HepG2 (cell line): ENCODE data around the gene MOXD1. TPM values are rescaled to one million over a fixed set of nuclear protein-coding genes. Genes with fewer than 3 reads are reported as not detected.

Source experiments
- ATAC-seq: fragments of 200-7000 bp; cut with Tn5 transposase; 3 replicates; pipeline ENCODE4 v1.9.1; 2020; ENCODE audit warnings: mild to moderate bottlenecking, moderate library complexity
- BruUV-seq: library from RNA; stranded (reverse); fragments of 400-500 nt; replicated peaks from 2 replicates; lab custom pipeline; 2021; lab: Mats Ljungman, UMichigan
- CTCF ChIA-PET: fragments of 300-600 bp; formaldehyde crosslinking; extraction: SDS; loops from one replicate; lab custom pipeline; 2021; ENCODE audit warnings: low total read pairs, inconsistent platforms, low intra/inter-chr PET ratio; lab: Yijun Ruan, JAX
- POLR2A ChIA-PET: fragments of 350-600 bp; sonication (Branson Sonifier 250); formaldehyde crosslinking; loops from one replicate; lab custom pipeline; 2020; ENCODE audit warnings: antibody characterized with exemption, inconsistent platforms; lab: Yijun Ruan, JAX
- DNase-seq: peaks from one replicate; pipeline ENCODE4 v3.0.0-alpha.2; 2015; ENCODE audit warnings: low spot score
- FAIRE-seq: peaks from 3 replicates; lab custom pipeline; 2011; peaks lifted over from hg19 to GRCh38; lab: Jason Lieb, UNC
- H2AFZ ChIP-seq: one replicate; pipeline ENCODE4 v1.6.1; 2011; ENCODE audit warnings: low read length, inconsistent platforms
- H3K27ac ChIP-seq: fragments of 300-600 bp; 3 replicates; pipeline ENCODE4 v1.8.0; 2011; ENCODE audit warnings: mixed run types, mild to moderate bottlenecking, mixed read lengths, low read length, inconsistent platforms; ENCODE audit not compliant: insufficient read depth; ENCODE audit errors: extremely low read length
- H3K27me3 ChIP-seq, 2 experiments: fragments of 200-600 bp in 1 of 2; 2 replicates in 1 of 2; 3 replicates in 1 of 2; pipeline versions ENCODE4 v1.6.0 to v1.8.0; 2011; ENCODE audit warnings: low read length in 2 of 2, mild to moderate bottlenecking in 2 of 2, moderate library complexity in 2 of 2, inconsistent platforms in 1 of 2; ENCODE audit not compliant: insufficient read depth in 2 of 2, control insufficient read depth in 1 of 2
- H3K36me3 ChIP-seq, 2 experiments: fragments of 200-600 bp in 1 of 2; replicated peaks in 1 of 2; 2 replicates in 1 of 2; 3 replicates in 1 of 2; pipeline versions ENCODE4 v1.5.1 to v1.8.0; 2011; ENCODE audit warnings: low read length in 2 of 2, inconsistent platforms in 1 of 2; ENCODE audit not compliant: insufficient read depth in 2 of 2, control insufficient read depth in 1 of 2
- H3K4me1 ChIP-seq: 2 replicates; pipeline ENCODE4 v1.5.1; 2012; ENCODE audit warnings: low read length, inconsistent platforms; ENCODE audit not compliant: insufficient read depth
- H3K4me2 ChIP-seq: 2 replicates; pipeline ENCODE4 v1.6.0; 2011; ENCODE audit warnings: low read depth, low read length, inconsistent platforms
- H3K4me3 ChIP-seq, 3 experiments: fragments of 200-600 bp in 1 of 3; sonication (generic), shearing (Covaris generic) in 1 of 3; replicated peaks in 1 of 3; 2 replicates each; pipeline ENCODE4 v1.5.1; 2011 to 2016; ENCODE audit warnings: low read length in 3 of 3, inconsistent platforms in 2 of 3, low read depth in 2 of 3, mild to moderate bottlenecking in 2 of 3, control low read depth in 1 of 3, mixed read lengths in 1 of 3; ENCODE audit not compliant: insufficient read depth in 1 of 3
- H3K79me2 ChIP-seq: one replicate; pipeline ENCODE4 v1.6.1; 2011; ENCODE audit warnings: low read length, inconsistent platforms; ENCODE audit not compliant: insufficient read depth
- H3K9ac ChIP-seq: 2 replicates; pipeline ENCODE4 v1.6.0; 2011; ENCODE audit warnings: mild to moderate bottlenecking, low read depth, low read length, inconsistent platforms; ENCODE audit not compliant: insufficient read depth
- H3K9me3 ChIP-seq: 2 replicates; pipeline ENCODE4 v1.5.1; 2012; ENCODE audit warnings: mild to moderate bottlenecking, low read length
- H4K20me1 ChIP-seq: 2 replicates; pipeline ENCODE4 v1.6.0; 2011; ENCODE audit warnings: inconsistent platforms, mild to moderate bottlenecking, low read length, moderate library complexity; ENCODE audit not compliant: insufficient read depth
- ONECUT2 ChIP-seq: sonication (generic); formaldehyde crosslinking; IDR thresholded peaks from 2 replicates; pipeline ENCODE4 v1.4.0; 2020; ENCODE audit warnings: missing genetic modification reagents
- RCOR2 ChIP-seq: IDR thresholded peaks from 2 replicates; pipeline ENCODE4 v1.6.1; 2016; ENCODE audit warnings: missing biosample characterization, missing genetic modification reagents
- in situ Hi-C: cut with HindIII; loops from 2 replicates; pipeline ENCODE4 v1.10.0; 2017; ENCODE audit warnings: low pct_unique_long_range_greater_than_20kb; ENCODE audit not compliant: extremely low pct_ligation_motif_present
- intact Hi-C: fragments of 100-400 bp; cut with micrococcal nuclease; formaldehyde crosslinking; loops from one replicate; pipeline ENCODE4 v1.10.0; 2022; ENCODE audit not compliant: unreplicated experiment
- polyA plus RNA-seq, 8 experiments: library from polyadenylated mRNA; depleted of rRNA in 3 of 8; stranded (reverse) in 7 of 8; unstranded in 1 of 8; fragments of >200 nt; fragmentation: Illumina TruSeq in 4 of 8; extraction: Trizol in 4 of 8; gene quantifications; 2 replicates each; pipeline versions ENCODE4 v1.2.1 to v1.2.3, GENCODE V29; 2011 to 2016; ENCODE audit warnings: low read depth in 4 of 8, missing spikeins in 1 of 8, mixed read lengths in 1 of 8; ENCODE audit not compliant: insufficient read depth in 1 of 8
- total RNA-seq, 5 experiments: library from RNA; depleted of rRNA; stranded (reverse); fragments of >200 nt; fragmentation: Illumina TruSeq; extraction: Trizol; gene quantifications; 2 replicates each; pipeline ENCODE4 v1.2.3, GENCODE V29; 2016; ENCODE audit warnings: low read depth in 1 of 5
- TF ChIP-seq, protein P1 (sequence below), 2 experiments: fragments of 450-650 bp in 1 of 2; sonication (generic) in 1 of 2; formaldehyde crosslinking in 1 of 2; IDR thresholded peaks; 2 replicates each; pipeline versions ENCODE4 v1.6.1 to v1.8.0; 2016 to 2022; ENCODE audit warnings: antibody characterized with exemption in 1 of 2, mild to moderate bottlenecking in 1 of 2, missing genetic modification reagents in 1 of 2

MOXD1 gene
- total and polyA plus RNA-seq, 2 of the 13 experiments (the other 11 are each of a cell fraction or from before 2014, with no cell fraction given), result 0.03 TPM; not detected in 1

DNA sequence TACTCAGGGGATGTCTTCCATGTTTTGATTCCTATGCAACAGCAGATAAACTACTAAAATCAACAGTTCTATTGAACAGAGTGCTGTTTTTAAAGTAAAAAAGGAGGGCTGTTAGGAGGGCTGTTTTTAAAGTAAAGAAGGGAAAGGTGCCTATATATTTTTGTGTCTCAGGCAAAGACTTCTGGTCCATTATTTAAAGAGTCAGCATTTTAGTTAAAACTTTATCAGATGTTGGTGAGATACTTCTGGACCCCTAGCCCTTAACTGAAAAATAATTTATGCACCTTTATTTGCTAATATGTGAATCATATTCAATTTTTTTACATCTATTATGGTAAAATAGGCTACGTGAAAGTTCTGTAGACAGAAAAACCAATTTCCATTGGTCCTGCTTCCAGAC lies 144.8 kb downstream of the MOXD1 start (continued):
- TF ChIP-seq, protein P1, sequence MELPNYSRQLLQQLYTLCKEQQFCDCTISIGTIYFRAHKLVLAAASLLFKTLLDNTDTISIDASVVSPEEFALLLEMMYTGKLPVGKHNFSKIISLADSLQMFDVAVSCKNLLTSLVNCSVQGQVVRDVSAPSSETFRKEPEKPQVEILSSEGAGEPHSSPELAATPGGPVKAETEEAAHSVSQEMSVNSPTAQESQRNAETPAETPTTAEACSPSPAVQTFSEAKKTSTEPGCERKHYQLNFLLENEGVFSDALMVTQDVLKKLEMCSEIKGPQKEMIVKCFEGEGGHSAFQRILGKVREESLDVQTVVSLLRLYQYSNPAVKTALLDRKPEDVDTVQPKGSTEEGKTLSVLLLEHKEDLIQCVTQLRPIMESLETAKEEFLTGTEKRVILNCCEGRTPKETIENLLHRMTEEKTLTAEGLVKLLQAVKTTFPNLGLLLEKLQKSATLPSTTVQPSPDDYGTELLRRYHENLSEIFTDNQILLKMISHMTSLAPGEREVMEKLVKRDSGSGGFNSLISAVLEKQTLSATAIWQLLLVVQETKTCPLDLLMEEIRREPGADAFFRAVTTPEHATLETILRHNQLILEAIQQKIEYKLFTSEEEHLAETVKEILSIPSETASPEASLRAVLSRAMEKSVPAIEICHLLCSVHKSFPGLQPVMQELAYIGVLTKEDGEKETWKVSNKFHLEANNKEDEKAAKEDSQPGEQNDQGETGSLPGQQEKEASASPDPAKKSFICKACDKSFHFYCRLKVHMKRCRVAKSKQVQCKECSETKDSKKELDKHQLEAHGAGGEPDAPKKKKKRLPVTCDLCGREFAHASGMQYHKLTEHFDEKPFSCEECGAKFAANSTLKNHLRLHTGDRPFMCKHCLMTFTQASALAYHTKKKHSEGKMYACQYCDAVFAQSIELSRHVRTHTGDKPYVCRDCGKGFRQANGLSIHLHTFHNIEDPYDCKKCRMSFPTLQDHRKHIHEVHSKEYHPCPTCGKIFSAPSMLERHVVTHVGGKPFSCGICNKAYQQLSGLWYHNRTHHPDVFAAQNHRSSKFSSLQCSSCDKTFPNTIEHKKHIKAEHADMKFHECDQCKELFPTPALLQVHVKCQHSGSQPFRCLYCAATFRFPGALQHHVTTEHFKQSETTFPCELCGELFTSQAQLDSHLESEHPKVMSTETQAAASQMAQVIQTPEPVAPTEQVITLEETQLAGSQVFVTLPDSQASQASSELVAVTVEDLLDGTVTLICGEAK (IDR thresholded peaks at IDR 0.05), result no peak
- TF ChIP-seq, protein P1 (CRISPR knock-in tag; IDR thresholded peaks at IDR 0.05), result no peak
- no peak for TF ChIP-seq RCOR2 (CRISPR knock-in tag)

DNA sequence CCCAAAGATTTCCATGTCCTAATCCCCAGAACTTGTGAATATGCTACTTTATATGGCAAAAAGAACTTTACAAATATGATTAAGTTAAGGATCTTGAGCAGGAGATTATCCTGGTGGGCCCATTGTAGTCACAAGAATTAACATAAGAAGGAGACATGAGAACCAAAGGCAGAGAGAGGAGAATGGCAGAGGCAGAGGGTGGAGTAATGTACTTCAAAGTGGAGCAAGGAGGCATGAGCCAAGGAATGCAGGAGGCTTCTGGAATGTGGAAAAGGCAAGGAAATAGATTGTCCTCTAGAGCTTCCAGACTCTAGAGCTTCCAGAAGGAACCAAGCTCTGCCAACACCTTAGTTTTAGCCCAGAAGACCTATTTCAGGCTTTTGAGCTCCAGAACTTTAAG lies 147.4 kb downstream of the MOXD1 start:
- ChIA-PET CTCF (no interaction called here), POLR2A (no interaction called here)
- Histone ChIP-seq H3K79me2 (no peaks in the 10 kb centered on the region), H3K4me1 (no peaks in the 10 kb centered on the region), H3K4me2 (no peak overlapping the region), H2AFZ (no peak overlapping the region), H3K27ac (no peak overlapping the region), H3K4me3 (no peak overlapping the region), H3K27me3 (peaks cover 0 to 1% of the 10 kb centered on the region in 2 experiments; a peak in 1 of 5 replicates), H3K9me3 (peaks cover 9% of the 10 kb centered on the region; the same call in 1 of the 2 replicates), H3K36me3 (no peaks in the 10 kb centered on the region), H4K20me1 (no peaks in the 10 kb centered on the region), H3K9ac (no peak overlapping the region)
- BruUV-seq, result no TSS peak
- intact Hi-C loops (no loop called here), in situ Hi-C loops (no loop called here)
- DNase-seq (no peak), FAIRE-seq (no peak), ATAC-seq (no peak)
- TF ChIP-seq ONECUT2 (CRISPR knock-in tag), result no peak
